ENCODE data around the gene MYRF. TPM values are rescaled to one million over a fixed set of nuclear protein-coding genes. Genes with fewer than 3 reads are reported as not detected.

Gene MYRF
- total RNA-seq, 1 donor: 0.36 TPM

GRCh38 chr11:61816736-61817455, 64.5 kb downstream of the MYRF start, which contains the start of gene FADS1:
FADS1 (minus strand) TSS chr11:61817003; CDS start chr11:61816929, 74 bp downstream.
- peak within 1 kb of the TSS; percentile 96 for H2AFZ ChIP-seq (ENCODE audit: low read length)
- peak; percentile 98 for DNase-seq (ENCODE audit: insufficient read length, low spot score, missing footprints)
- H4K20me1 ChIP-seq (ENCODE audit: insufficient read depth, low read length): no peaks in the 10 kb centered on the region
- no peaks in the 10 kb centered on the region for H3K27me3 ChIP-seq (ENCODE audit: insufficient read depth, low read length)
- peak within 1 kb of the TSS; percentile 93 for H3K27ac ChIP-seq (ENCODE audit: low read depth, low read length)
- peaks cover 11% of the 10 kb centered on the region for H3K79me2 ChIP-seq (ENCODE audit: insufficient read depth, low read length)
- peaks cover 6% of the 10 kb centered on the region for H3K36me3 ChIP-seq (ENCODE audit: insufficient read depth, low read length)
- H3K4me3 ChIP-seq (ENCODE audit: insufficient read depth, low read length): peak within 1 kb of the TSS; percentile 92
- H3K9me3 ChIP-seq (ENCODE audit: low read depth, low read length): no peaks in the 10 kb centered on the region
- peak within 1 kb of the TSS; percentile 98 for H3K4me2 ChIP-seq (ENCODE audit: insufficient read depth, low read length)
- H3K4me1 ChIP-seq (ENCODE audit: insufficient read depth, low read length): peaks cover 35% of the 10 kb centered on the region
- peak; percentile 42 for TF ChIP-seq CTCF (IDR thresholded peaks at IDR 0.05; ENCODE audit: extremely low read depth, low read depth, low read length)

GRCh38 chr11:61817471-61818202, 65.2 kb downstream of the MYRF start:
- Histone ChIP-seq H4K20me1 (ENCODE audit: insufficient read depth, low read length) (no peaks in the 10 kb centered on the region), H3K4me2 (ENCODE audit: insufficient read depth, low read length) (peak overlapping the region; percentile 98), H3K4me3 (ENCODE audit: insufficient read depth, low read length) (peak overlapping the region; percentile 92), H2AFZ (ENCODE audit: low read length) (peak overlapping the region; percentile 90), H3K27ac (ENCODE audit: low read depth, low read length) (peak overlapping the region; percentile 73), H3K9me3 (ENCODE audit: low read depth, low read length) (no peaks in the 10 kb centered on the region), H3K79me2 (ENCODE audit: insufficient read depth, low read length) (peaks cover 11% of the 10 kb centered on the region), H3K27me3 (ENCODE audit: insufficient read depth, low read length) (no peaks in the 10 kb centered on the region), H3K36me3 (ENCODE audit: insufficient read depth, low read length) (no peaks in the 10 kb centered on the region), H3K4me1 (ENCODE audit: insufficient read depth, low read length) (peaks cover 35% of the 10 kb centered on the region)
- DNase-seq (ENCODE audit: insufficient read length, low spot score, missing footprints): no peak
- no peak for TF ChIP-seq CTCF (IDR thresholded peaks at IDR 0.05; ENCODE audit: extremely low read depth, low read depth, low read length)

GRCh38 chr11:61820174-61820573, 67.7 kb downstream of the MYRF start:
- Histone ChIP-seq H3K4me3 (ENCODE audit: insufficient read depth, low read length) (no peak overlapping the region), H3K4me2 (ENCODE audit: insufficient read depth, low read length) (peak overlapping the region; percentile 4), H3K27ac (ENCODE audit: low read depth, low read length) (peak overlapping the region; percentile 50), H3K4me1 (ENCODE audit: insufficient read depth, low read length) (peaks cover 35% of the 10 kb centered on the region), H3K27me3 (ENCODE audit: insufficient read depth, low read length) (no peaks in the 10 kb centered on the region), H4K20me1 (ENCODE audit: insufficient read depth, low read length) (no peaks in the 10 kb centered on the region), H3K79me2 (ENCODE audit: insufficient read depth, low read length) (peaks cover 6% of the 10 kb centered on the region), H3K36me3 (ENCODE audit: insufficient read depth, low read length) (no peaks in the 10 kb centered on the region), H2AFZ (ENCODE audit: low read length) (no peak overlapping the region), H3K9me3 (ENCODE audit: low read depth, low read length) (no peaks in the 10 kb centered on the region)
- DNase-seq (ENCODE audit: insufficient read length, low spot score, missing footprints): peak; percentile 96
- no peak for TF ChIP-seq CTCF (IDR thresholded peaks at IDR 0.05; ENCODE audit: extremely low read depth, low read depth, low read length)

Measured in osteoblast (primary cell).